Upper lobe of left lung (tissue), 4 donors: ENCODE measurements around the gene RABGEF1.

ENCODE experiments used
- CTCF ChIP-seq, 6 experiments: fragments of 450-650 bp in 4 of 6; fragments of 200-600 bp in 2 of 6; sonication (generic) in 2 of 6; IDR thresholded peaks; one replicate each; pipeline ENCODE4 v1.5.1; 2016 to 2019; ENCODE audit warnings: antibody characterized with exemption in 6 of 6
- EP300 ChIP-seq, 4 donors: sonication (generic); formaldehyde crosslinking; IDR thresholded peaks; one replicate each; pipeline ENCODE4 v1.5.1; 2017; ENCODE audit warnings: antibody characterized with exemption in 4 of 4, control low read depth in 2 of 4
- POLR2A ChIP-seq, 4 donors: fragments of 450-650 bp; IDR thresholded peaks; one replicate each; pipeline ENCODE4 v1.5.1; 2016 to 2017; ENCODE audit warnings: antibody characterized with exemption in 4 of 4, mild to moderate bottlenecking in 2 of 4
- POLR2AphosphoS5 ChIP-seq, 2 donors: sonication (generic); formaldehyde crosslinking; IDR thresholded peaks; one replicate each; pipeline ENCODE4 v1.5.1; 2017; ENCODE audit warnings: antibody characterized with exemption in 2 of 2

DNA sequence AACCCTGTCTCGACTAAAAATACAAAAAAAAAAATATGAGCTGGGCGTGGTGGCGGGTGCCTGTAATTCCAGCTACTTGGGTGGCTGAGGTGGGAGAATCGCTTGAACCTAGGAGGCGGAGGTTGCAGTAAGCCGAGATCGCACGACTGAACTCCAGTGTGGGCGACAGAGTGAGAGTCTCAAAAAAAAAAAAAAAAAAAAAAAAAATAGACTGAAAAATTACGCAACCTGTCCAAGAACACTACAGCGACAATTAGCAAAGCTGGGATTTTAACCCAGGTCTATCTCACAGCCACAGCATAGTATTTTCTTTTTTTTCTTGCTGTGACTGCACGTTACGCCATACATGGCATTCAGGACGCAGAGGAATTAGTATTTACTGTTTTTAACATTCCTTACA, 1.1 kb upstream of the RABGEF1 start:
- TF ChIP-seq EP300 (IDR thresholded peaks at IDR 0.05) = no peak
- no peak for TF ChIP-seq POLR2AphosphoS5 (IDR thresholded peaks at IDR 0.05)
- TF ChIP-seq POLR2A (IDR thresholded peaks at IDR 0.05) = no peak
- no peak for TF ChIP-seq CTCF (IDR thresholded peaks at IDR 0.05)
